Fibroblast of mammary gland (primary cell): Measurements from ENCODE around the gene ADAR.

Experiments
- DNase-seq: peaks from one replicate; pipeline ENCODE4 v3.0.0-alpha.2; 2010; ENCODE audit warnings: low read depth
- H3K4me3 ChIP-seq: 2 replicates; pipeline ENCODE4 v1.5.1; 2011; ENCODE audit warnings: low read depth, mild to moderate bottlenecking, low read length, moderate library complexity; ENCODE audit not compliant: control insufficient read depth
- TF ChIP-seq, protein P1 (sequence below): conservative IDR thresholded peaks from 2 replicates; pipeline ENCODE4 v1.5.1; 2011; ENCODE audit warnings: low read depth, low read length, inconsistent platforms; ENCODE audit not compliant: control insufficient read depth, insufficient read depth

Gene ADAR

DNA sequence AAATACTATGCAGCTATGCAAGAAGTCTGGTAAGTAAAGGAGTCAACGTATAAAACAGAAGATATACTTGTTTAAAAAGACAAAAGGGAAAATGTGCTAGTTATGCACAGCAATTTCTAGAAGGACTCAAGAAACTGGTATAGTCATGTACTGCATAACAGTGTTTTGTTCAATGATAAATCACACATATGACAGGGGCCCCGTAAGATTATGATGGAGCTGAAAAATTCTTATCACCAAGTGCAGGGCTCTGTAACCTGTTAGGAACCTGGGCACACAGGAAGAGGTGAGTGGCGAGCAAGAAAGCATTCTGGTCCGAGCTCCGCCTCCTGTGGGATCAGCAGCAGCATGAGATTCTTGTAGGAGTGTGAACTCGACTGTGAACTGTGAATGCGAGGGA, 13.2 kb downstream of the ADAR start:
- TF ChIP-seq, protein P1, sequence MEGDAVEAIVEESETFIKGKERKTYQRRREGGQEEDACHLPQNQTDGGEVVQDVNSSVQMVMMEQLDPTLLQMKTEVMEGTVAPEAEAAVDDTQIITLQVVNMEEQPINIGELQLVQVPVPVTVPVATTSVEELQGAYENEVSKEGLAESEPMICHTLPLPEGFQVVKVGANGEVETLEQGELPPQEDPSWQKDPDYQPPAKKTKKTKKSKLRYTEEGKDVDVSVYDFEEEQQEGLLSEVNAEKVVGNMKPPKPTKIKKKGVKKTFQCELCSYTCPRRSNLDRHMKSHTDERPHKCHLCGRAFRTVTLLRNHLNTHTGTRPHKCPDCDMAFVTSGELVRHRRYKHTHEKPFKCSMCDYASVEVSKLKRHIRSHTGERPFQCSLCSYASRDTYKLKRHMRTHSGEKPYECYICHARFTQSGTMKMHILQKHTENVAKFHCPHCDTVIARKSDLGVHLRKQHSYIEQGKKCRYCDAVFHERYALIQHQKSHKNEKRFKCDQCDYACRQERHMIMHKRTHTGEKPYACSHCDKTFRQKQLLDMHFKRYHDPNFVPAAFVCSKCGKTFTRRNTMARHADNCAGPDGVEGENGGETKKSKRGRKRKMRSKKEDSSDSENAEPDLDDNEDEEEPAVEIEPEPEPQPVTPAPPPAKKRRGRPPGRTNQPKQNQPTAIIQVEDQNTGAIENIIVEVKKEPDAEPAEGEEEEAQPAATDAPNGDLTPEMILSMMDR = no peak
- no peak for DNase-seq
- no peak overlapping the region for H3K4me3 ChIP-seq

DNA sequence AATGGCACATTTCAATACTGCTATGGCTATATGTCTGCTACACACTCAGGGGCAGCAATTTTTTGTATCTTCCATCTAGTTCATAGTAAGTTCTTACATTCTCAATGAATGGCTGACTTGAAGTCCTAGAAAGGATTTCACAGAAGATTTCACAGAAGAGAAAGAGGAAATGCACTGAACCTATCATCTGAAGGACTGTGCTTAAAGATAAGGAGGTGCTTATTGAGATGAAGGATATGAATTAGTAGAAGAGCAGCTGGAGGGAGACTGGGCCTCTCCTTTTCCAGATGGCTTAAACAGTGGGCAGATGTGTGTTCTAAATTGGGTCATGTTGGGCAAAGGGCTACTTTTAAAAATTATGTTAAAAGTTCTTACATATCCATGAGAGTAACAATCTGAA, 14.6 kb downstream of the ADAR start:
- H3K4me3 ChIP-seq = no peak overlapping the region
- TF ChIP-seq, protein P1 = no peak
- DNase-seq = no peak

DNA sequence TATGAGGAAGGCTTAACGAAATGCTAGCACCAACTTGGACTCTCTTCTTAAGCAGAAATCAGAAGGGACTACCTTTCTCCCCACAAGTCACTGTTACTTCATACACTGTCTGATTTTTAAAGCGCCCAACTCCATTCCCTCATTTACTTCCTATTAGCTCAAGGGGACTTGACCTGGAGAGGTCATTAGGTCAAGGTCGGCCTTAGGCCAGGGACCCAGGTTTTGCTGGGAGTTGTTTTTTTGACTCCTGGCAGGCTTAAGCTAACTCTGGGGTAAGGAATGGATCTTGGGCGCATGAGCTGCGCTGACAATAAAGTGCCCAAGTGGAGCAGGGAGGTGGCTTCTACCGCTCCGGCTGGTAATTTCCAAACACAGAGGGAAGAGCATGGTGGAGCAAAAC, 16.8 kb downstream of the ADAR start:
- no peak for DNase-seq
- TF ChIP-seq, protein P1 = no peak
- no peak overlapping the region for H3K4me3 ChIP-seq

DNA sequence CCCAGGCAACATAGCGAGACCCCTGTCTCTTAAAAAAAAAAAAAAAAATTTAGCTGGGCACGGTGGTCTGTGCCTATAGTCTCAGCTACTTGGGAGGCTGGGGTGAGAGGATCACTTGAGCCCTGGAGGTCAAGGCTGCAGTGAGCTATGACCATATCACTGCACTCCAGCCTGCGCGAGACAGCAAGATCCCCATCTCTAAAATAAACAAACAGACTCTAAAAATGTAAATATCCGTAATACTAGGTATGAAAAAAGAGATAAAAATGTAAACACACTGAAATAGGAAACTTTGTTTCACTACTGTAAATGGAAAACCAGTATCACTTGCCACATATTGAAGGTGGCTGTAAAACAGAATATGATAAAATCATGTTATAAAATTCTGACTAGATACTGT, 17.2 kb downstream of the ADAR start:
- TF ChIP-seq, protein P1 = no peak
- no peak overlapping the region for H3K4me3 ChIP-seq
- no peak for DNase-seq

DNA sequence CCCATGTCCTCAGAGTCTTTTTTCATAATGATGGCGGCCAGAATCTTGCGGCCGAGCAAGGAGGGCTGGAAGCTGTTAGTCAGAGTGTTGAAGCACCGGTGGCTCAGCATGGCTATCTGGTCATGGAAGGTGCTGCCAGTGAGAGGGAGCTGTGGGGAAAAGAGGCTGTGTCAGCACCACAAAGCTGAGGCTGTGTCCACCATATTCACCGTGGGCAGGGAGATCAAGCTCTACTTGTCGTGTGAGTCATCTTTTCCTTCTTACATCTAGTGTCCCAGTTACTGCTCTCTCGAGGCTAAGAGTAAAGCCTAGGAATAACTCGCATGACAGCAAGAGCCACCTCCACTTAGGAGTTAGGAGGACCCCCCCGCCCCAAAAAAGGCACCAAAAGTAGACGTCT, 18.2 kb downstream of the ADAR start:
- H3K4me3 ChIP-seq = no peak overlapping the region
- peak; percentile 18 for DNase-seq
- TF ChIP-seq, protein P1 = no peak

DNA sequence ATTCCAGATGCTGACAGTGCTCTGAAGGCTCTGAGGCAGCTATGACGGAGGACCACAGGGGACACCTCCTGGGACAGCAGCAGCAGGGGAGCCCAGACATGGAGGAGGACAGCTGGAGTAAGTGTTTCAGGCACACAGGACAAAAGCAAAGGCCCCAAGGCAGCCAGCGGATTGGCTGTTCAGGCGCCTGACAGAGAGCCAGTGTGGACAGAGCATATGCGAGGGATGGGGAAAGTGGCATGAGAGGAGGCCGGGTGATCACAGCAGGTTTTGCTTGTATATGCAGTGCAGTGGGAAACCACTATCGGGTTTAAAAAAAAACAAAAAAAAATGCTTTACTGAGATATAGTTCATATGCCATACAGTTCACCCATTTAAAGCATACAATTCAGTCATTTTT, 21.3 kb downstream of the ADAR start:
- TF ChIP-seq, protein P1 = no peak
- H3K4me3 ChIP-seq = no peak overlapping the region
- no peak for DNase-seq

DNA sequence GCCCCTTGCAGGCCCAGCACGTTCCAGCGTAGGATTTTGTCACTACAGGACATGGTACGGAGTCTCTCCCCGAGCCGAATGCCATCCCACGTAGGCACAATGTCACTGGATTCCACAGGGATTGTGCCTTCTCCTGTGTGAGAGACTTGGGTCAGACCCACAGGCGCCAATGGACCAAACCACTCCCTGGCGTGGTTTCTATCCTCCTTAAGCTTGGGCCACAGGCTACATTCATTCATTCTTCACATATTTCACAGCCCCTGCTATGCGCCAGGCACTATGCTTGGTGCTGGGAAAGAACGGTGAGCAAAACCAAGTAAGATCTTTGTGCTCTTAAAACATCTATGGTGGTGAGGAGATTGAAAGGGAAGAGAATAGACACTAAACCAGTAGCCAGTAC, 21.8 kb downstream of the ADAR start:
- DNase-seq = no peak
- TF ChIP-seq, protein P1 = no peak
- no peak overlapping the region for H3K4me3 ChIP-seq
